GM18499 (cell line): ENCODE results near the gene VCY.
"Not testable (repeated sequence)": the region's sequence is repeated elsewhere in the genome, so short reads cannot be mapped to it uniquely, and the experiment has no call there.

ENCODE experiments used
- ATAC-seq: cut with Tn5 transposase; IDR thresholded peaks from one replicate; pipeline ENCODE4 v1.9.1; 2021; ENCODE audit warnings: moderate number of reproducible peaks; ENCODE audit not compliant: insufficient read depth, unreplicated experiment

The VCY gene

GRCh38 chrY:13986373-13986772, at the start of gene VCY:
Gene VCY (minus strand): TSS chrY:13986473. CDS start chrY:13986440, 33 bp downstream.
- not testable (repeated sequence) for ATAC-seq

- ATAC-seq, result not testable (repeated sequence)
Measured at GRCh38 chrY:14030395-14030794, 44.1 kb upstream of the VCY start.

- ATAC-seq, result not testable (repeated sequence)
Measured at GRCh38 chrY:14011916-14012315, 25.6 kb upstream of the VCY start.

- not testable (repeated sequence) for ATAC-seq
Measured at GRCh38 chrY:13942406-13942805, 43.9 kb downstream of the VCY start.
